ENCODE results near the gene DDX59. TPM values are rescaled to one million over a fixed set of nuclear protein-coding genes. Genes with fewer than 3 reads are reported as not detected.

The DDX59 gene
- total RNA-seq, 1 experiment from 2014 or later: 19.4 TPM

DNA sequence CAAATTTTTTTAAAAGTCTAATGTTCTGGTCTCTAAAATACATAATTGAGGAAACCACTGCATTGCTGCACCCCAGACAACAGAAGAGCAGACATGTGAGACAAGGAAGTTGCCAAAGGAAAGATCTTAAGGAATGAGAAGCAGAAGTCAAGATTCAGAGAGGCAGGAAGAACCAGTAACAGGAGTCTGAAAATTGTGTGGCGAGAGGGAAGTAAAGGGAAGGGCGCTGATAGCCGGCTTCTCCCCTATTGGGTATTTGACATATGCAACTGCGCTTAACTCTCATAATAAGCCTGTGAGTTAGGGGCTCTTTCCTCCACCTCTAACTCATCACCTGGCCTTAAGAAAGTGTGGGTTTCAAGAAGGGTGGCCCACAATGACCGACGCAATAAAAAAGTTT lies 27.2 kb downstream of the DDX59 start:
- Mint-ChIP-seq H3K9me3 (no peaks in the 10 kb centered on the region), H3K4me3 (no peak overlapping the region), H3K27me3 (ENCODE audit: low read depth) (no peaks in the 10 kb centered on the region), H3K4me1 (peaks cover 2% of the 10 kb centered on the region; the same call in 1 of the 2 replicates), H3K27ac (no peak overlapping the region), H3K36me3 (peaks cover 21% of the 10 kb centered on the region)
- ChIA-PET POLR2A (no interaction called here), CTCF (interaction anchor here (1.4 kb wide), 1 partner anchor 20 kb away, joined by 5 read pairs; no protein-coding TSS in a partner anchor)
- DNase-seq (ENCODE audit: low spot score): no peak
- TF ChIP-seq ZNF416 (CRISPR knock-in tag; IDR thresholded peaks at IDR 0.05): no peak
- TF ChIP-seq, protein P1, sequence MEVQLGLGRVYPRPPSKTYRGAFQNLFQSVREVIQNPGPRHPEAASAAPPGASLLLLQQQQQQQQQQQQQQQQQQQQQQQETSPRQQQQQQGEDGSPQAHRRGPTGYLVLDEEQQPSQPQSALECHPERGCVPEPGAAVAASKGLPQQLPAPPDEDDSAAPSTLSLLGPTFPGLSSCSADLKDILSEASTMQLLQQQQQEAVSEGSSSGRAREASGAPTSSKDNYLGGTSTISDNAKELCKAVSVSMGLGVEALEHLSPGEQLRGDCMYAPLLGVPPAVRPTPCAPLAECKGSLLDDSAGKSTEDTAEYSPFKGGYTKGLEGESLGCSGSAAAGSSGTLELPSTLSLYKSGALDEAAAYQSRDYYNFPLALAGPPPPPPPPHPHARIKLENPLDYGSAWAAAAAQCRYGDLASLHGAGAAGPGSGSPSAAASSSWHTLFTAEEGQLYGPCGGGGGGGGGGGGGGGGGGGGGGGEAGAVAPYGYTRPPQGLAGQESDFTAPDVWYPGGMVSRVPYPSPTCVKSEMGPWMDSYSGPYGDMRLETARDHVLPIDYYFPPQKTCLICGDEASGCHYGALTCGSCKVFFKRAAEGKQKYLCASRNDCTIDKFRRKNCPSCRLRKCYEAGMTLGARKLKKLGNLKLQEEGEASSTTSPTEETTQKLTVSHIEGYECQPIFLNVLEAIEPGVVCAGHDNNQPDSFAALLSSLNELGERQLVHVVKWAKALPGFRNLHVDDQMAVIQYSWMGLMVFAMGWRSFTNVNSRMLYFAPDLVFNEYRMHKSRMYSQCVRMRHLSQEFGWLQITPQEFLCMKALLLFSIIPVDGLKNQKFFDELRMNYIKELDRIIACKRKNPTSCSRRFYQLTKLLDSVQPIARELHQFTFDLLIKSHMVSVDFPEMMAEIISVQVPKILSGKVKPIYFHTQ (CRISPR knock-in tag; IDR thresholded peaks at IDR 0.05): no peak
- TF ChIP-seq, protein P2, sequence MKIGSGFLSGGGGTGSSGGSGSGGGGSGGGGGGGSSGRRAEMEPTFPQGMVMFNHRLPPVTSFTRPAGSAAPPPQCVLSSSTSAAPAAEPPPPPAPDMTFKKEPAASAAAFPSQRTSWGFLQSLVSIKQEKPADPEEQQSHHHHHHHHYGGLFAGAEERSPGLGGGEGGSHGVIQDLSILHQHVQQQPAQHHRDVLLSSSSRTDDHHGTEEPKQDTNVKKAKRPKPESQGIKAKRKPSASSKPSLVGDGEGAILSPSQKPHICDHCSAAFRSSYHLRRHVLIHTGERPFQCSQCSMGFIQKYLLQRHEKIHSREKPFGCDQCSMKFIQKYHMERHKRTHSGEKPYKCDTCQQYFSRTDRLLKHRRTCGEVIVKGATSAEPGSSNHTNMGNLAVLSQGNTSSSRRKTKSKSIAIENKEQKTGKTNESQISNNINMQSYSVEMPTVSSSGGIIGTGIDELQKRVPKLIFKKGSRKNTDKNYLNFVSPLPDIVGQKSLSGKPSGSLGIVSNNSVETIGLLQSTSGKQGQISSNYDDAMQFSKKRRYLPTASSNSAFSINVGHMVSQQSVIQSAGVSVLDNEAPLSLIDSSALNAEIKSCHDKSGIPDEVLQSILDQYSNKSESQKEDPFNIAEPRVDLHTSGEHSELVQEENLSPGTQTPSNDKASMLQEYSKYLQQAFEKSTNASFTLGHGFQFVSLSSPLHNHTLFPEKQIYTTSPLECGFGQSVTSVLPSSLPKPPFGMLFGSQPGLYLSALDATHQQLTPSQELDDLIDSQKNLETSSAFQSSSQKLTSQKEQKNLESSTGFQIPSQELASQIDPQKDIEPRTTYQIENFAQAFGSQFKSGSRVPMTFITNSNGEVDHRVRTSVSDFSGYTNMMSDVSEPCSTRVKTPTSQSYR (CRISPR knock-in tag; IDR thresholded peaks at IDR 0.05): no peak
- no peak for TF ChIP-seq ETV6 (CRISPR knock-in tag; IDR thresholded peaks at IDR 0.05)
- TF ChIP-seq CBFB (CRISPR knock-in tag; IDR thresholded peaks at IDR 0.05; ENCODE audit: low read depth): no peak
- TF ChIP-seq, protein P3, sequence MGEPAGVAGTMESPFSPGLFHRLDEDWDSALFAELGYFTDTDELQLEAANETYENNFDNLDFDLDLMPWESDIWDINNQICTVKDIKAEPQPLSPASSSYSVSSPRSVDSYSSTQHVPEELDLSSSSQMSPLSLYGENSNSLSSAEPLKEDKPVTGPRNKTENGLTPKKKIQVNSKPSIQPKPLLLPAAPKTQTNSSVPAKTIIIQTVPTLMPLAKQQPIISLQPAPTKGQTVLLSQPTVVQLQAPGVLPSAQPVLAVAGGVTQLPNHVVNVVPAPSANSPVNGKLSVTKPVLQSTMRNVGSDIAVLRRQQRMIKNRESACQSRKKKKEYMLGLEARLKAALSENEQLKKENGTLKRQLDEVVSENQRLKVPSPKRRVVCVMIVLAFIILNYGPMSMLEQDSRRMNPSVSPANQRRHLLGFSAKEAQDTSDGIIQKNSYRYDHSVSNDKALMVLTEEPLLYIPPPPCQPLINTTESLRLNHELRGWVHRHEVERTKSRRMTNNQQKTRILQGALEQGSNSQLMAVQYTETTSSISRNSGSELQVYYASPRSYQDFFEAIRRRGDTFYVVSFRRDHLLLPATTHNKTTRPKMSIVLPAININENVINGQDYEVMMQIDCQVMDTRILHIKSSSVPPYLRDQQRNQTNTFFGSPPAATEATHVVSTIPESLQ (CRISPR knock-in tag; IDR thresholded peaks at IDR 0.05): no peak
- TF ChIP-seq NFATC4 (CRISPR knock-in tag; IDR thresholded peaks at IDR 0.05): no peak
- TF ChIP-seq SP1 (CRISPR knock-in tag; conservative IDR thresholded peaks at IDR 0.05): no peak
- TF ChIP-seq ELF4 (CRISPR knock-in tag; IDR thresholded peaks at IDR 0.05; ENCODE audit: low read depth): no peak
- no peak for ATAC-seq

DNA sequence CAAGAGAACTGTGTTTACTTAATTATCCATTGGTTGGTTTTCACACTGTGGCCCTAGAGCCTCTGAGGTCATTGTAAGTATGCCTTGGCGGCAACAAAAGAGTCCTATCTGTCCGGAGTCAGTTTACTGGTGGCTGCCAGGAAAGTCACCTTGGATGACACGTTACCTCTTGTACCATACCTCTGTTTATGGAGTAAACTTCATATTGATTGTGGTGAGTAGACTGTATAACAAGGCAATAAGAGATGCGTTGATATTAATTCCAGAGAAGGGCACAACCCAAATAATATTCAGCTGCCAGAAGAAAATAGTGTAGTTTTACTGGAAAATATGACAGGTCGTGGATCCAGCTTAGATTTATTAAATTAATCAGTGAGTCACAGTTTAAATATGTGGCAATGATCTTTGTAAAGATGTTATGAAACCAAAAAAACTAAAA lies 28.7 kb downstream of the DDX59 start:
- H3K36me3 Mint-ChIP-seq: peaks cover 9% of the 10 kb centered on the region
- ATAC-seq (no peak), DNase-seq (ENCODE audit: low spot score) (no peak)
- H3K4me1 Mint-ChIP-seq: peaks cover 2% of the 10 kb centered on the region; the same call in 1 of the 2 replicates
- no peaks in the 10 kb centered on the region for H3K9me3 Mint-ChIP-seq
- ChIA-PET POLR2A (no interaction called here), CTCF (no interaction called here)
- TF ChIP-seq GABPB1 (CRISPR knock-in tag; IDR thresholded peaks at IDR 0.05) (no peak), ATF1 (CRISPR knock-in tag; IDR thresholded peaks at IDR 0.05) (no peak), ESRRA (CRISPR knock-in tag; IDR thresholded peaks at IDR 0.05; ENCODE audit: borderline replicate concordance) (no peak), NR1H2 (CRISPR knock-in tag; IDR thresholded peaks at IDR 0.05) (no peak), ZNF317 (CRISPR knock-in tag; IDR thresholded peaks at IDR 0.05; ENCODE audit: borderline replicate concordance, low read depth) (no peak), ETV6 (CRISPR knock-in tag; IDR thresholded peaks at IDR 0.05) (no peak)
- TF ChIP-seq, protein P4, sequence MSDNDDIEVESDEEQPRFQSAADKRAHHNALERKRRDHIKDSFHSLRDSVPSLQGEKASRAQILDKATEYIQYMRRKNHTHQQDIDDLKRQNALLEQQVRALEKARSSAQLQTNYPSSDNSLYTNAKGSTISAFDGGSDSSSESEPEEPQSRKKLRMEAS (CRISPR knock-in tag; IDR thresholded peaks at IDR 0.05): no peak
- TF ChIP-seq, protein P5, sequence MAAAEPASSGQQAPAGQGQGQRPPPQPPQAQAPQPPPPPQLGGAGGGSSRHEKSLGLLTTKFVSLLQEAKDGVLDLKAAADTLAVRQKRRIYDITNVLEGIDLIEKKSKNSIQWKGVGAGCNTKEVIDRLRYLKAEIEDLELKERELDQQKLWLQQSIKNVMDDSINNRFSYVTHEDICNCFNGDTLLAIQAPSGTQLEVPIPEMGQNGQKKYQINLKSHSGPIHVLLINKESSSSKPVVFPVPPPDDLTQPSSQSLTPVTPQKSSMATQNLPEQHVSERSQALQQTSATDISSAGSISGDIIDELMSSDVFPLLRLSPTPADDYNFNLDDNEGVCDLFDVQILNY (CRISPR knock-in tag; IDR thresholded peaks at IDR 0.05): no peak
- no peak overlapping the region for H3K4me3 Mint-ChIP-seq
- H3K27me3 Mint-ChIP-seq (ENCODE audit: low read depth): no peaks in the 10 kb centered on the region
- H3K27ac Mint-ChIP-seq: no peak overlapping the region
